Measurements from ENCODE around the gene EPB41L4A.
"Not testable (repeated sequence)": the region's sequence is repeated elsewhere in the genome, so short reads cannot be mapped to it uniquely, and the experiment has no call there.

The EPB41L4A gene

DNA sequence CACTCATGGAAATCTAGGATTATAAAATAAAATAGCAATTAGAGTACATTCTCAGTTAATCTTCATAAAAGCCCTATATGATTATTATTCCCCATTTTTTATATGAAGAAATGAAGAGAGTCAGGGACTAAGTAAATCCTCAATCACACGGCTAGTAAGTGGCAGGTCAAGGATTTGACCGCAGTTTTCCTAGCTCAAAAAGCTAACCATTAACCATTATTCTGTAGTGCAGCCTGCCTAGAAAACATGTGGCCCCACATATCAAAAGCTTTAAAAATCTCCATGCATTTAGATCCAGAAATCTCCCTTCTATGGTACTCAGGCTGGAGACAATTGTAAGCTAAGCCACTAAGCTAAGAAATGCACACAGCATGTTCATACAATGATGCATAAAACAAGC is 21.4 kb downstream of the EPB41L4A start:
- no peak for DNase-seq

DNA sequence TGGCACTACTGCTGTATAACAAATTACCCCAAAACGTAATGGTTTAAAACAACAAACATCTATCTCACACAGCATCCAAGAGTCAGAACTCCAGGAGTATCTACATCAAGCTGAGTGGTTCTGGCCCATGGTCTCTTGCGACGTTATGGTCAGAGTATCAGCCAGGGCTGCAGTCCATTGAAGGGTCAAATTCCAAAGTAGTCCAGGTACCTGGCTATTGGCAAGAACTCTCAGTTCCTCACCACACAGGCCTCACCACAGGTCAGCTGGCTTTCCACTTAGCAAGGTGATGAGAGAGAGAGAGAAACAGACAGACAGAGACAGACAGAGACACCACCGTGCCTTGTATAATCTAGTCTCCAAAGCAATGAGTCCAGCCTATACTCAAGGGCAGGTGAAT is 22.6 kb downstream of the EPB41L4A start:
- DNase-seq = no peak

DNA sequence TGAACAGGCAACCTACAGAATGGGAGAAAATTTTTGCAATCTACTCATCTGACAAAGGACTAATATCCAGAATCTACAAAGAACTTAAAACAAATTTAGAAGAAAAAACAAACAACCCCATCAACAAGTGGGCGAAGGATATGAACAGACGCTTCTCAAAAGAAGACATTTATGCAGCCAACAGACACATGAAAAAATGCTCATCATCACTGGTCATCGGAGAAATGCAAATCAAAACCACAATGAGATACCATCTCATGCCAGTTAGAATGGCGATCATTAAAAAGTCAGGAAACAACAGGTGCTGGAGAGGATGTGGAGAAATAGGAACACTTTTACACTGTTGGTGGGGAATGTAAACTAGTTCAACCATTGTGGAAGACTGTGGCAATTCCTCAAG is 23.8 kb downstream of the EPB41L4A start:
- not testable (repeated sequence) for DNase-seq

DNA sequence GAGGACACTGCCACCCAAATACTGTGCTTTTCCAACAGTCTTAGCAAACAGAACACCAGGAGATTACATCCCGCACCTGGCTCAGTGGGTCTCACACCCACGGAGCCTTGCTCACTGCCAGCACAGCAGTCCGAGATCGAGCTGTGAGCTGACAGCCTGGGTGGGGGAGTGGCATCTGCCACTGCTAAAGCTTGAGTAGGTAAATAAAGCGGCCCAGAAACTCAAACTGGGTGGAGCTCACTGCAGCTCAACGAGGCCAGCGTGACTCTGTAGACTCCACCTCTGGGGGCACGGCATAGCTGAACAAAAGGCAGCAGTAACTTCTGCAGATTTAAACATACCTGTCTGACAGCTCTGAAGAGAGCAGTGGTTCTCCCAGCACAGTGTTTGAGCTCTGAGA is 28.8 kb downstream of the EPB41L4A start:
- no peak for DNase-seq

DNA sequence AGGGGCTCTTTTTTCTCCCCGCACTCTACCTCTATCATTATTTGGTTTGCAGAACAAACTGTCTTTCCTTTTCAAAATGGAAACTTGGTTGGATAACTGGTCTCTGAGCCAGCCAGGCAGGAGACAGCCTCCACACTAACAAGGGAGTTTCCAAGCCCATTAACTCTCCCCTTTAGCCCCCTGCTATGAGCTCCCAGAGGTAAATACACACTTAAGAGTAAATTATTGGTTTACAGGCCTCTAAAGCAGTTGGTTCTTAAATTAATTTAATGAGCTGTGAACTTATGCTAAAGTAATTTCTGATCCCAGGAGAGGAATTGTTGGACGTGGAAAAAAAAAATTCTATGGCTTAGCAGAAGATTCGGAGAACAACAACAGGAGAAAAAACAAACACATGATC is 30.3 kb downstream of the EPB41L4A start:
- no peak for DNase-seq

DNA sequence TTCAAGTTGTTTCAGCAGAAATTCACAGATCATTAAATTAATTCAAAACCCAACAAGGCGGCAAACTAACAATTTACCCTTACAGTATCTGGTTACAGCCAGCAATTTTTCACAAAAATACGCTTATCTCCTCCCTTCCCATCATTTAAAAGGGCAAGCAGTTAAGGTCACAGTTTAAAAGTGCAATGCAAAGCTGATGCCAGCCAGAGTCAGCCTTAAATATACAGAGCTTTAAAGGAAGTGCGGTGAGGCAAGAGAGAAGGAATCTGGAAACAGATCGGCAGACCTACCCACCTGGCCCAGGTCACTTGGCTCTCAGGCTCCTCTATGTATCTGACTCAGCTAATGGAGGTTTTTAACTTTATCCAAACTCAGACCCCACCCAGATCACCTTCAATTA is 31.0 kb downstream of the EPB41L4A start:
- no peak for DNase-seq

DNA sequence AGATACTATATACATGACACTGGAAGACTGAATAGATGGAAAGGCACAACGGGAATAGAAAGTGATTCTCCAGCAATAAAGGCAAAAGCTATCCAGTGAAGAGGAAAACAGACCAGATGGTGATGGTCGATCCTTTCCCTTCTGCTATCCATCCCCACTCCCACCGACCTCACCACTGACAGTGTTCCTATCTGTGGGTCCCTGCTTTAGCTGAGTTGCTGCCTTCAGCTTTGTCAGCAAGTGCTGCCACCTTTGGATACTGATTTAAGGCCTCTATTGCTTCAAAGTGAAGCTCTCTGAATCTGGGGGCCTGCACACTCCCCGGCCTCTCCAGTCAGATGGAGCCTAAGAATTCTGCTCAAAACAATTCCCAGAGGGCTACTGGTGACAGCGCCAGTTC is 32.3 kb downstream of the EPB41L4A start:
- no peak for DNase-seq

DNA sequence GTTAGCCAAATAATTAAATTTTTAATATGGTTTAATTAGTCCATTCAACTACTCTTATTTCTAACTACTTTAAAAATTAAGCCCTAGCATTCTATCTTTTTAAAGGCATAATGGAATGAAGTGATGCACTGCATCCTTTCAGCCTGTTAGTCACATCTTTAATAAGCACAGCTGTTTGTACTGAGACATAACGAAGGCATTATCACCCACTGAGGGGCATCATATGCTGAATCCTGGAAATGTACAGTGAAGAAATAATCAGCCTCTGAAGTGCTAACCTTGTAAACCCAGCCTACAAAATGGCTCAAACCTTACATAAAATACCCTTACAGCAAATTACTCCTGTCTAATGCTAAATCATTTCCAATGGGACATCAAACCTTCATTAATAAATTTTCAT is 33.1 kb downstream of the EPB41L4A start:
- no peak for DNase-seq

DNA sequence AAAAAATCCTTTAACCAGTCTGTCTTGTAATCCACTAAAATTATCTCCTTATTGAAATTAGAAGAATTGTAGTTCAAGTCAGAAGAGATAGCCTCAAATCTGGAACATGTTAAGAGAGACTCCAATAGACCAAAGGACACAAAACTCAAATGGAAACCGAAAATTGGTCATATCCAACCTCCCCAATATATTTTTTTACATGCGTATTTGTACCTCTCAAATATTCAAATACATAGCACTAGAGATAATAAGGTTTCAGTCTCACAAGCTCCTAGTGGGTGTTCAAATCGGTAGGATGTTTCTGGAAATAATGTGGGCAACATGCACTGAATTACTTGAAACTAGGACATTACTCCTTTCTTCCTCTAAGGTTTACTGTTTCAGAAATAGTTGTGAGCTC is 33.5 kb downstream of the EPB41L4A start:
- no peak for DNase-seq

DNA sequence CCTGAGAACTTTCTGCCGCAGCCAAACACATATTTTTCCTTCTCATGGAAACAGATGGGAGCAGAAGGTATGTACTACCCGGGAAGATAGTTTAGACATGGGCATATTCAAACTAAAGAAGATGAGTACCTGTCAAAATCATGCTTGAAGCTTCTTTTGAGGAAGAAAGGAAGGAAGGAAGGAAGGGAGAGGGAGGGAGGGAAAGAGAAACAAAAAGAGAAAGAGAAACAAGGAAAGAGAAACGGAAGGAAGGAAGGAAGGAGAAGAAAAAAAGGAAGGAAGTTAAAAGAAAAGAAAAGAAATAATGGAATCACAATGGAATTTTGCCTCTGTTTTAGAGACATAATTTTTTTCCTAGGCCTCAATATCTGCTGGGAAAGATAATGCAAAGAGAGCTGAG is 34.6 kb downstream of the EPB41L4A start:
- no peak for DNase-seq

DNA sequence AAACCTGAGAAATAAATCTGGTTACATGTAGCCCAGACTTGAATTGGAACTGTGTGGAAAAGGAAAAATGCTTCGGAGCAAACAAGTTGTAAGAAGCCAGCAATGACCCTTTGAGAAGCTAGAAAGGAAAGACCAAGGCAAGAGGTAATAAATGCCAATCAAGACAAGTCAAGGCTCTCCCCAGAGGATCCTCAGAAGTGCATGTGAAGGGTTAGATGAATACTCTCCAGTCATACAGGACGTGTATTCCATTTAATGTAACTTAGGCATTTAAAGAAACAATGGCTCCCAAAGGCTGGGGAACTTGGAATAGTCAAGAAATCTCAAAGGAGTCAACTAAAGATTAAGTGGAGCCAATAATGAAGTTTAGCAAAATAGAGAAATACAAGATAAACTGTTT is 36.2 kb downstream of the EPB41L4A start:
- no peak for DNase-seq

DNA sequence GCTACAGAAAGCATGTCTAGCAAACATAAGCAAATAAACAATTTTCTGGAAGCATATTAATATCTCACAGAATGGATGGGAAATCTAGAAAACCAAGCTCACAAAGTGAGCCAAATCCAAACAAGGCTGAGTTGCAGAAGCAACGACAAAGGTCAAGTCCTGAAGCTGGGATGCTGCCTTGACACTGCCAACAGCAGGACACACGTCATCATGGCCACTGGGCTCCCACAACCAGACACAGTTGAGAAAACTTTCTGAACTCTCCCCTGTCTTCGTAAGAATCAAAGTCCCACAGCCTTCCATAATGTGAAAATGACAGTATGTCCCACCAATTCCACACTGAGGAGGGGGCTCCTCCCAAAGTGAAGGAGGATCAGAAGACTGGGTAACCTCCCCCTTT is 37.6 kb downstream of the EPB41L4A start:
- DNase-seq = no peak

DNA sequence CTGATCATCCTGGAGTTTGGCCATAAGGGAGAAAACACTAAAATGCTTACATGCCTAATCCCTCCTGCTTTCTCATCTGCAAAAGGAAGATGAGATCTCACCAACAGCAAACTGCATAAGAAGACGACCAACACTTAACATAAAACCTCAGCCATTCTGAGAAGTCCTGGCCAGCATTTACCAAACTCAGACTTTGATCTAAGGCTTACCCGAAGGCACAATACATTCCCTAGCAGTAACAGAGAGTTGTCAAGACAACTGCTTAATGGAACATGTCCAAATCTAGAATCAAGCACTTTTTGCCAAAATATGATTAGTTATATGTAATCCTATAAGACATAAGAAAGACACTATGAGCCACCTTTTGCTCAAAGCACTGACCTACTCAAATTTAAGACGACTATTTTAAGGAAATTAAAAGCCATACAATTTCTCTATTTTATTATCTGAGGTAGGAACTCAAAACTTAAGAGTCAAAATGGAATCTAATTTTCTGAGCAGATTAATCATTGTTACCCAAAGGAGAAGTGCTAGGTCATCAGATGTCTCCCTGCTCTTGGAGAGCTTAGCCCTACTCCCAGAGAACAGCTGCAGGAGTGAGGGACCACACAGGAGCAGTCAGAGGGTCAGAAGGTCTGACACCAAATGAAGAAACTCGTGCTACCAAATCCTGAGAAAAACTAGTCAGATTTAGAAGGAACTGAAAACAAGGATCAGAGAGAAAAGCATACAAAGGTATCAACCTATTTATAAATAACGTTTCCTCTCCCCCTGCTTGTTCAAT is 39.3 kb downstream of the EPB41L4A start:
- no peak for DNase-seq

DNA sequence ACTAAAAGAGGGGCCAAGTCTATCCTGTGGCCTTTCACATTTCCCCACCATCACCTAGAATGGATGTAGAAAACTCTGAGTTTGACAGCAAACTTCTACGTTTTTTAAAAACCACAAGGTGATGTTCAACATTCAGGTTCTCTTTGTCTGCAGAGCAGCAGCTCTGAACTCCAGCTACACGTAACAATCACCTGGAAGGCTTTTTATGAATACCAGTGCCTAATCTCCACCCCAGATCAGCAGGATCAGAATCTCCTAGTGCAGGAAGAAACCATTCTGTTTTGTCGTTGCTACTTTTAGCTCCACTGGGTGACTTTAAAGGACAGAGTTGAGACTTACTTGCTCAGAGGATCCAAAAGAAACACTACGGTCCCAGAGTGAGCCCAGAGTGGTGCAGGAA is 44.3 kb downstream of the EPB41L4A start:
- DNase-seq = no peak

DNA sequence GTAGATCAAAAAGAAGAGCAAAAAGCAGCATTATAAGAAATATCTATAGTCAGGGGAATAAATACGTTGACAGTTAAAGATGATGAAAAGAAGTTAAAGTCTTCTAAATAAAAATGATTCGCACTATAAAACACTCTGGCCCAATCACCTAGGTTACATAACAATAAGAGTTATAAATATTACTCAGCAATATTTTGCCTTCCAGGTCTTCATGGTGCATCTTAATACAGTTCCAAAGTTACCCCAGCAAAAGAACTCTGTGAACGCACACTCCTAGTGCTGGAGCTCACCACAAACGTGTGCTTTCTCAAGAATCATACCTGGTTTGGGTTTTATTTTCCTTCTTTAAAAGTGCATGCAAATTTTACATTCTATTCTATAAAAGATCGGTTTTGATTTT is 44.7 kb downstream of the EPB41L4A start:
- no peak for DNase-seq

DNA sequence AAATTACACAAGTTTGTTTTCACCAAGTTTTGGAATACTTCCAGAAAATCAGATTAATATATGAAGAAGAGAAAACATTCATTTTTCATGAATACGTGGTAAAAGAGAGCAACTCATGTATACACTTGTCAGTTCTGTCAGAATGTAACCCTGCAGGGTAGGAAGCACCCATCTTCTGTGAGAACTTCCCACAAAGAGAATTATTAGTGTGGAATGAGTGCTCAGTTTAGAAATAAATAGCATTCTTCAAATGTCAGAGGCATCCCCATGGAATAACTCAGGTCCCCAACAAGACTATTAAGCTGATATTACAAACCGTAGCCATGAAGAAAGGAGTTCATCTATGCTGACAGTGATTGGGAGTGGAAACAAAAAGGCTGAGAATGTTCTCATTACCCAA is 45.2 kb downstream of the EPB41L4A start:
- DNase-seq = no peak

DNA sequence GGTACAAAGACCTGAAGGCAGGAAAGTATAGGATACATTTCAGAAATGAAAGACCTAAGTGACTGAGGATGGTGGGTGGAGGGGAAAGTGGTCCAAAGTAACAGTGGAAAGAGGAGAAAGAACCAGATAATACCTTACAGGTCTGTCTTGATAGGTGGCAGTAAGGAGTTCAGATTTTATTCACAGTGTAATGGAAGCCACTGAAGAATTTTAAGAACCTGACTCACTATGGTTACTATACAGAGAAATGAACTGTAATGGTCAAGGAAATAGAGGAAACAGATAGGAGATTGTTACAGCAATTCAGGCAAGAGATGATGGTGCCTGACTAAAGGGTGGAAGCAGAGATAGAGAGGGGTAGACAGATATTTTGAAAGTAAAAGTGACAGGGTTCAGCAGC is 46.5 kb downstream of the EPB41L4A start:
- DNase-seq = no peak

DNA sequence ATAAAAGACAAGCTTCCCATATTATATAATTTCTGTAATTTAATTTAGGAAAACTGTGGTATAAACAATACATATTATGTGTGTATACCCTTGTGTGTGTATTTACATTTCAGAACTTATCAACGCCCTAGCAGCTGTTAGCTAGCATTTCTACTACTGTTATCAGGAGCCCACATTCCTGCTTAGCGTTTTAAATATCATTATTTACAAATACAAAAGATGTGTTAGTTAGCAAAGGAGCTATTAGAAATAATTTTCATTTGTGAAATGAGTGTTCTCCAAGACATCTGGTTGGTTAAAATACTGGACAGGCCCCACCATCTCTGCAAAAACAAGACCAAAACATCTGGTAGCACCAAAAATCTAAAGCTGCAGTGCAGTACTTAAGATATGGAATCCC is 48.0 kb downstream of the EPB41L4A start:
- no peak for DNase-seq

DNA sequence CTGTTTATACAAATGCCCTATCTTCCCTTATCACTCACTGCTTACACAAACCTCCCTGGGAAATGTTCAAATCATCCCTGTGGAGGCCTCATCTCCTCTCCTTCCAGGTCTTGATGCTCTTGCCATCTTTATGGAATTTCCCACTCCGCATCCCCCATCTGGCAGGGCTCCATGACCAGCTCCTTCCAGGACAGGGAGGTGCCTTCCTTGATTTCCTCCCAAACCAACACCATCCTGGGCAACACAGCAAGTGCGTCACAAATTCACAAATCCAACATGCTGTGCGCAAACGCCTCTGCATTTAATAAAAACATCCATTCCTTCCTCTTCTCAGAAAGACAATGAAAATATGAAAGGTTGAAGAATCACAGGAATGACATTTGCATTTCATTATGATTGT is 51.7 kb downstream of the EPB41L4A start:
- no peak for DNase-seq

DNA sequence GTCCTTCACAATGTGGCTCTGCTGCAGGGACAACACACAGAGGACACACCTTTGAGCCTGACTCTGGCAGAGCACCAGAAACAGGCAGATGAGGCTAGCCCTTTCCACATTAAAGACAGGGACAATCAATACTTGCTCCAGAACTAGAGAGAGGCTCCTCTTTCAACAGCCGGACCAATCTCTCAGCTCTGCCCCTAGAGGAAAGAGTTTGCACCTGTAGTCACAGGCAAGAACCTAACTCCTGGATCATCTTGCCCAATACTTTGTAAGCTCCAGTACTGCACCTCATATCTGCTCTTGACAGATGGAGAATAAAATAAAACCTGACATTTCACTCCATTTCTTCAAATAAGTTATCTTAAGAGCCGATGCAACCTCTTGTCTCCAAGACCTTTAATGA is 52.1 kb downstream of the EPB41L4A start:
- DNase-seq = no peak

DNA sequence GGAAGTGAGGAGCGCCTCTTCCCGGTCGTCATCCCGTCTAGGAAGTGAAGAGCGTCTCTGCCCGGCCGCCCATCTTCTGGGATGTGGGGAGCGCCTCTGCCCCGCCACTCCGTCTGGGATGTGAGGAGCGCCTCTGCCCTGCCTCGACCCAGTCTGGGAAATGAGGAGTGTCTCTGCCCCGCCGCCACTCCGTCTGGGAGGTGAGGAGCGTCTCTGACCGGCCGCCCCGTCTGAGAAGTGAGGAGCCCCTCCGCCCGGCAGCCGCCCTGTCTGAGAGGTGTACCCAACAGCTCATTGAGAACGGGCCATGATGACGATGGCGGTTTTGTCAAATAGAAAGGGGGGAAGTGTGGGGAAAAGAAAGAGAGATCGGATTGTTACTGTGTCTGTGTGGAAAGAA is 58.3 kb downstream of the EPB41L4A start:
- not testable (repeated sequence) for DNase-seq

DNA sequence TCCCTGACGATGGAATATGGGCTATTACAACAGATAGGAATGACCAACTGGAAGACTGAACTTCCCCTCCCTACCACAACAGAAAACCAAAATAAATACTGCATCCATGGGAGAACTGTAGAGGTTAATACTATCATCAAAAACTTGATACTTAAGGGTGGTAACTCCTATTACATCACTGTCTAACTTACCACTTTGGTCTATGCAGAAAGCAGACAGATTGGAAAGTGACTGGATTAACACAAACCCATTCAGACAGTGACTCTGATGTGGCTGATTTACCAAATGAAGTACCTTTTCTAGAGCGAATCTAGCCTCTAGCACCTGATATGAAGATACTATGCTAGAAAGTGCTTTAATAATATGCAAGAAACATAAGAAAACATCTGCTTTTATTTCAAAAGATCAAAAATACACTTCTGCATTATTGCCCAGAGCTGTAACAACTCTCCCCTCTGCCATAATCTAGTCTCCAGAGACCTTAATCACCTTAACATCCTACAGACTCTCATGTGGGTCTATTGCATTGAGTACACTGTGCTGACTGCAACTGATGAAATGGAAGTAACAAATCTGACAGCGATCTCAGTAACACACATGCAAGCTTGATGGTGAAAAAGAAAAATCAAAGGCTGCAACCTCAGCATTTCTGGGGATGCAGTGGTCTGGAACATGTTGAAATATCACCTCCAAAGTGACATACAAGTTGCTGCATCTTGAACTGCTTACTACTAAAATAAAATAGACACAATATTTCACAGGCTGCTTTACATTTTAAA is 62.7 kb downstream of the EPB41L4A start:
- DNase-seq = no peak

DNA sequence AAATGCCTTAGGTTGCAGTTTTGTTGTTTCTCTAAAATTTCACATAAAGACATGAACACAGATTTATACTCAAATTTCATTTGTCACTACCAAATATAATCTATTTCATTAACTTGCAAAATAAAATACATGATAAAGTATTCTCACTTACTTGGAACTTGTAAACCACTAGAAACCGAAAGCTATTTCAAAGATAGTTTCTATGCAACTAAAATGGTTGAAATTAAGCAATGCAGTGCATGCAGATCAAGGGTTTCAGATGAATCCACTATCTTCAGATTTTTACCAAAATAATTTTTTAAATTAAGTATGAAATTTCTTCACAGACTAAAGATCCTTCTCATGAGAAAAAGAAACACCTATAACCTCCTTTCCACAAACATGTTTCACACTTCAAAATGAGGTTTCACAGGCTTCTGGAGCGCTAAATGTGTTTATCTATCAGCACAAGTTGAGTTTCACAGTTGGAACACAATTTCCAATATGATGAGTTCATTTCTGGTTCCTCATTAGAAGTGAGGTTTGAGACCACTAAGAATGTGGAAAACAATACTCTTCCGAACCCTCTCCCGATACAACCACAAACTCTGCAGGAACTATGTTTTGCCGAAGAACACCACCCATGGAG is 63.9 kb downstream of the EPB41L4A start:
- DNase-seq = no peak

DNA sequence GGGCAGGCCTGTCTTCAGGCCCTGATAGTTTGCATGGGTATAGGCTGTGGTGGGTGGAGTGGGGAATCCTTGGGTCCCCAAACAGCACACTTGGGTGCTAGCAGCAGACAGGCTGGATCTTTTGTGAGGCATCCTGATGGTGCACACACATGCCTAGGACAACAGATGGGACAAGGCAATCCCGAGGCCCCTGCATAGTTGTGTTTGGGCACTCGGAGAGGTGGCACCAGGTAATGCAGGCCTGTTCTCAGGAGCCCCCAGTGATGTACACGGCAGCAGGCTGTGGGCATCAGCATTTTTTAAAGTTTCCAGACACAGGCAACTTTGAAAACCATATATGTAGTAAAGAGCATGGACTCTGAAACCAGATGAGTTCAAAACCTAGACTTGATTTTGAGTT is 65.4 kb downstream of the EPB41L4A start:
- no peak for DNase-seq
